Panc1 (cell line): ENCODE results near the gene WDR64. TPM values are rescaled to one million over a fixed set of nuclear protein-coding genes. Genes with fewer than 3 reads are reported as not detected.

Experiments
- ATAC-seq: fragments of 200-7000 bp; cut with Tn5 transposase; 2 replicates; pipeline ENCODE4 v1.9.1; 2020; ENCODE audit warnings: mild to moderate bottlenecking, moderate library complexity
- BruUV-seq: library from RNA; stranded (reverse); fragments of 400-500 nt; replicated peaks from 2 replicates; lab custom pipeline; 2021; lab: Mats Ljungman, UMichigan
- CTCF ChIA-PET: fragments of 300-600 bp; sonication (Branson Sonifier 250); formaldehyde crosslinking; loops from one replicate; lab custom pipeline; 2022; ENCODE audit warnings: antibody characterized with exemption; lab: Charles Lee
- POLR2A ChIA-PET: fragments of 300-600 bp; sonication (Branson Sonifier 250); formaldehyde crosslinking; loops from one replicate; lab custom pipeline; 2022; ENCODE audit warnings: antibody characterized with exemption; lab: Charles Lee
- DNase-seq: peaks from one replicate; pipeline ENCODE4 v3.0.0-alpha.2; 2010; ENCODE audit warnings: low read depth, low spot score
- H3K27ac ChIP-seq: 2 replicates; pipeline ENCODE4 v1.5.1; 2011; ENCODE audit warnings: mild to moderate bottlenecking, low read length, inconsistent platforms
- H3K27me3 ChIP-seq: fragments of 200-500 bp; sonication (Bioruptor generic); 2 replicates; pipeline ENCODE4 v1.6.0; 2014; ENCODE audit warnings: low read length, inconsistent platforms; ENCODE audit not compliant: control insufficient read depth, insufficient read depth
- H3K36me3 ChIP-seq: fragments of 200-500 bp; sonication (Bioruptor generic); 2 replicates; pipeline ENCODE4 v1.5.1; 2014; ENCODE audit warnings: inconsistent platforms, mild to moderate bottlenecking, low read length, moderate library complexity; ENCODE audit not compliant: control insufficient read depth, insufficient read depth
- H3K4me1 ChIP-seq: 2 replicates; pipeline ENCODE4 v1.5.1; 2011; ENCODE audit warnings: inconsistent platforms, mild to moderate bottlenecking, low read length, moderate library complexity; ENCODE audit not compliant: control insufficient read depth, insufficient read depth
- H3K4me3 ChIP-seq, 2 experiments: 2 replicates each; pipeline ENCODE4 v1.5.1; 2011 to 2012; ENCODE audit warnings: low read depth in 2 of 2, low read length in 2 of 2, mild to moderate bottlenecking in 2 of 2, inconsistent platforms in 1 of 2, moderate library complexity in 1 of 2
- H3K9me3 ChIP-seq: fragments of 200-500 bp; sonication (Bioruptor generic); 2 replicates; pipeline ENCODE4 v1.5.1; 2014; ENCODE audit warnings: low read depth, mild to moderate bottlenecking, inconsistent platforms, low read length, moderate library complexity; ENCODE audit not compliant: control insufficient read depth, insufficient read depth
- CTCF ChIP-seq: fragments of 450-650 bp; IDR thresholded peaks from 2 replicates; pipeline ENCODE4 v1.5.1; 2017; ENCODE audit warnings: mild to moderate bottlenecking
- POLR2AphosphoS5 ChIP-seq: IDR thresholded peaks from 2 replicates; pipeline ENCODE4 v1.6.1; 2012; ENCODE audit warnings: mild to moderate bottlenecking, low read depth, low read length, moderate library complexity
- REST ChIP-seq, 2 experiments: IDR thresholded peaks; 2 replicates each; pipeline ENCODE4 v1.6.1; 2011 to 2012; ENCODE audit warnings: low read depth in 2 of 2, control low read depth in 1 of 2, low read length in 1 of 2, mild to moderate bottlenecking in 1 of 2, moderate library complexity in 1 of 2; ENCODE audit not compliant: insufficient read depth in 1 of 2
- SIN3A ChIP-seq: IDR thresholded peaks from 2 replicates; pipeline ENCODE4 v1.6.1; 2012; ENCODE audit warnings: low read depth, mild to moderate bottlenecking, low read length, moderate library complexity, borderline replicate concordance; ENCODE audit not compliant: insufficient read depth
- TCF7L2 ChIP-seq: IDR thresholded peaks from 2 replicates; pipeline ENCODE4 v1.6.1; 2011; ENCODE audit warnings: mild to moderate bottlenecking, low read depth, low read length, inconsistent platforms
- in situ Hi-C: cut with HindIII; loops from 2 replicates; pipeline ENCODE4 v1.10.0; 2016; ENCODE audit warnings: low sequenced_read_pairs, low pct_unique_long_range_greater_than_20kb
- intact Hi-C: fragments of 100-400 bp; cut with micrococcal nuclease; formaldehyde crosslinking; loops from one replicate; pipeline ENCODE4 v1.10.0; 2022; ENCODE audit not compliant: unreplicated experiment
- total RNA-seq: library from RNA; stranded (reverse); gene quantifications from one replicate; pipeline ENCODE4 v1.2.1, GENCODE V29; 2021; ENCODE audit not compliant: unreplicated experiment

Gene WDR64
- total RNA-seq, 1 experiment from 2014 or later: not detected

GRCh38 chr1:241838897-241839296 is 186.8 kb downstream of the WDR64 start:
- intact Hi-C loops (no loop called here), in situ Hi-C loops (no loop called here)
- ATAC-seq (no peak), DNase-seq (no peak)
- Histone ChIP-seq H3K36me3 (no peaks in the 10 kb centered on the region), H3K4me3 (no peak overlapping the region), H3K27me3 (no peaks in the 10 kb centered on the region), H3K4me1 (no peaks in the 10 kb centered on the region), H3K9me3 (no peaks in the 10 kb centered on the region), H3K27ac (no peak overlapping the region)
- CTCF ChIA-PET: no interaction called here
- TF ChIP-seq REST (IDR thresholded peaks at IDR 0.05; ENCODE audit: insufficient read depth in 1 of 2, low read depth in 2 of 2, low read length in 1 of 2) (no peak), CTCF (no peak), POLR2AphosphoS5 (no peak), SIN3A (no peak), TCF7L2 (no peak)
- BruUV-seq: no TSS peak
- POLR2A ChIA-PET: no interaction called here

GRCh38 chr1:241839369-241839979 is 187.4 kb downstream of the WDR64 start:
- DNase-seq (no peak), ATAC-seq (no peak)
- no TSS peak for BruUV-seq
- no peak overlapping the region for H3K27ac ChIP-seq
- in situ Hi-C loops (no loop called here), intact Hi-C loops (no loop called here)
- H3K4me3 ChIP-seq: no peak overlapping the region
- ChIA-PET POLR2A (no interaction called here), CTCF (no interaction called here)
- H3K4me1 ChIP-seq: no peaks in the 10 kb centered on the region
- no peak for TF ChIP-seq POLR2AphosphoS5
- no peak for TF ChIP-seq SIN3A
- no peak for TF ChIP-seq CTCF
- no peak for TF ChIP-seq REST (IDR thresholded peaks at IDR 0.05; ENCODE audit: insufficient read depth in 1 of 2, low read depth in 2 of 2, low read length in 1 of 2)
- TF ChIP-seq TCF7L2: no peak
- no peaks in the 10 kb centered on the region for H3K9me3 ChIP-seq
- H3K27me3 ChIP-seq: no peaks in the 10 kb centered on the region
- H3K36me3 ChIP-seq: no peaks in the 10 kb centered on the region
